ENCODE measurements around the gene EPHB1. TPM values are rescaled to one million over a fixed set of nuclear protein-coding genes. Genes with fewer than 3 reads are reported as not detected.

EPHB1 gene
- polyA plus RNA-seq, 3 donors: 0.06 to 0.55 TPM; not detected in 1

- TF ChIP-seq, protein P1, sequence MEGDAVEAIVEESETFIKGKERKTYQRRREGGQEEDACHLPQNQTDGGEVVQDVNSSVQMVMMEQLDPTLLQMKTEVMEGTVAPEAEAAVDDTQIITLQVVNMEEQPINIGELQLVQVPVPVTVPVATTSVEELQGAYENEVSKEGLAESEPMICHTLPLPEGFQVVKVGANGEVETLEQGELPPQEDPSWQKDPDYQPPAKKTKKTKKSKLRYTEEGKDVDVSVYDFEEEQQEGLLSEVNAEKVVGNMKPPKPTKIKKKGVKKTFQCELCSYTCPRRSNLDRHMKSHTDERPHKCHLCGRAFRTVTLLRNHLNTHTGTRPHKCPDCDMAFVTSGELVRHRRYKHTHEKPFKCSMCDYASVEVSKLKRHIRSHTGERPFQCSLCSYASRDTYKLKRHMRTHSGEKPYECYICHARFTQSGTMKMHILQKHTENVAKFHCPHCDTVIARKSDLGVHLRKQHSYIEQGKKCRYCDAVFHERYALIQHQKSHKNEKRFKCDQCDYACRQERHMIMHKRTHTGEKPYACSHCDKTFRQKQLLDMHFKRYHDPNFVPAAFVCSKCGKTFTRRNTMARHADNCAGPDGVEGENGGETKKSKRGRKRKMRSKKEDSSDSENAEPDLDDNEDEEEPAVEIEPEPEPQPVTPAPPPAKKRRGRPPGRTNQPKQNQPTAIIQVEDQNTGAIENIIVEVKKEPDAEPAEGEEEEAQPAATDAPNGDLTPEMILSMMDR (IDR thresholded peaks at IDR 0.05): no peak
- H3K27ac ChIP-seq (ENCODE audit: low read depth in 1 of 2, low read length in 2 of 2): no peak overlapping the region
- DNase-seq: no peak
- no peaks in the 10 kb centered on the region for H3K79me2 ChIP-seq (ENCODE audit: insufficient read depth, low read length)
- peaks cover under 1% of the 10 kb centered on the region for H3K4me1 Mint-ChIP-seq
- no peak overlapping the region for H3K4me3 ChIP-seq (replicated peaks in 1 of 3; ENCODE audit: low read depth in 2 of 3, low read length in 3 of 3)
- no peaks in the 10 kb centered on the region for H3K36me3 Mint-ChIP-seq
- no peak overlapping the region for H3K4me2 ChIP-seq (replicated peaks; ENCODE audit: extremely low read depth, low read length, poor library complexity, severe bottlenecking)
- peaks cover 27 to 54% (median 31%) of the 10 kb centered on the region in 3 donors for H3K27me3 Mint-ChIP-seq (ENCODE audit: low read depth in 3 of 3)
- H3K9ac ChIP-seq (ENCODE audit: insufficient read depth, low read length, poor library complexity, severe bottlenecking): no peak overlapping the region
- no peaks in the 10 kb centered on the region for H4K20me1 ChIP-seq (ENCODE audit: insufficient read depth, low read length)
- peaks cover 5 to 25% of the 10 kb centered on the region in 2 donors for H3K27me3 ChIP-seq (ENCODE audit: control insufficient read depth in 2 of 2, insufficient read depth in 2 of 2, low read length in 2 of 2)
- H3K36me3 ChIP-seq (replicated peaks in 1 of 2; ENCODE audit: control insufficient read depth in 1 of 2, insufficient read depth in 2 of 2, low read length in 2 of 2): no peaks in the 10 kb centered on the region
- peak overlapping the region in 2 of 7 donors; percentile 8 to 45 for H3K27ac Mint-ChIP-seq
- intact Hi-C loops (cut with micrococcal nuclease): no loop called here
- no peak overlapping the region for H3K4me3 Mint-ChIP-seq
- 14% methylated on average over 1 of the region's 2 CpGs for WGBS (ENCODE audit: insufficient coverage)
- H3K9me3 ChIP-seq (replicated peaks in 1 of 2; ENCODE audit: control insufficient read depth in 1 of 2, insufficient read depth in 1 of 2, low read length in 2 of 2): no peaks in the 10 kb centered on the region
- no peaks in the 10 kb centered on the region for H3K4me1 ChIP-seq (ENCODE audit: control insufficient read depth in 1 of 2, insufficient read depth in 2 of 2, low read length in 2 of 2)
- H2AFZ ChIP-seq (ENCODE audit: insufficient read depth, low read depth, low read length, poor library complexity, severe bottlenecking): no peak overlapping the region
- peaks cover 0 to 5% (median 0%) of the 10 kb centered on the region in 7 donors for H3K9me3 Mint-ChIP-seq
Measured at GRCh38 chr3:134802428-134803050, 7.5 kb downstream of the EPHB1 start.

- no peak overlapping the region for H3K27ac Mint-ChIP-seq
- H3K9ac ChIP-seq (ENCODE audit: insufficient read depth, low read length, poor library complexity, severe bottlenecking): no peak overlapping the region
- DNase-seq: no peak
- H3K4me1 ChIP-seq (ENCODE audit: control insufficient read depth in 1 of 2, insufficient read depth in 2 of 2, low read length in 2 of 2): no peaks in the 10 kb centered on the region
- H3K36me3 ChIP-seq (replicated peaks in 1 of 2; ENCODE audit: control insufficient read depth in 1 of 2, insufficient read depth in 2 of 2, low read length in 2 of 2): no peaks in the 10 kb centered on the region
- peaks cover 23 to 49% (median 26%) of the 10 kb centered on the region in 3 donors for H3K27me3 Mint-ChIP-seq (ENCODE audit: low read depth in 3 of 3)
- intact Hi-C loops (cut with micrococcal nuclease): no loop called here
- H3K4me3 ChIP-seq (replicated peaks in 1 of 3; ENCODE audit: low read depth in 2 of 3, low read length in 3 of 3): no peak overlapping the region
- peaks cover under 1 to 19% of the 10 kb centered on the region in 2 donors for H3K27me3 ChIP-seq (ENCODE audit: control insufficient read depth in 2 of 2, insufficient read depth in 2 of 2, low read length in 2 of 2)
- no peaks in the 10 kb centered on the region for H3K36me3 Mint-ChIP-seq
- peaks cover 0 to 3% (median 0%) of the 10 kb centered on the region in 7 donors for H3K9me3 Mint-ChIP-seq
- H3K4me2 ChIP-seq (replicated peaks; ENCODE audit: extremely low read depth, low read length, poor library complexity, severe bottlenecking): no peak overlapping the region
- no peaks in the 10 kb centered on the region for H3K79me2 ChIP-seq (ENCODE audit: insufficient read depth, low read length)
- TF ChIP-seq, protein P1 (IDR thresholded peaks at IDR 0.05): no peak
- H3K4me3 Mint-ChIP-seq: peak overlapping the region in 1 of 2 donors; percentile 32
- H3K27ac ChIP-seq (ENCODE audit: low read depth in 1 of 2, low read length in 2 of 2): no peak overlapping the region
- no peaks in the 10 kb centered on the region for H3K9me3 ChIP-seq (replicated peaks in 1 of 2; ENCODE audit: control insufficient read depth in 1 of 2, insufficient read depth in 1 of 2, low read length in 2 of 2)
- no peaks in the 10 kb centered on the region for H4K20me1 ChIP-seq (ENCODE audit: insufficient read depth, low read length)
- no peak overlapping the region for H2AFZ ChIP-seq (ENCODE audit: insufficient read depth, low read depth, low read length, poor library complexity, severe bottlenecking)
- WGBS (ENCODE audit: insufficient coverage): 95% methylated on average over 2 of the region's 3 CpGs
- H3K4me1 Mint-ChIP-seq: no peaks in the 10 kb centered on the region
Measured at GRCh38 chr3:134803051-134803505, 8.0 kb downstream of the EPHB1 start.
